Spleen (tissue), 11 donors: Measurements from ENCODE around the gene TACR1. TPM values are rescaled to one million over a fixed set of nuclear protein-coding genes. Genes with fewer than 3 reads are reported as not detected.

ENCODE experiments used
- DNase-seq: peaks from one replicate; pipeline ENCODE4 v3.0.0-alpha.2; 2020
- H3K27ac ChIP-seq, 8 donors: fragments of 200-600 bp; sonication (generic) in 7 of 8; 1 replicate in 4 of 8; 2 replicates in 4 of 8; pipeline versions ENCODE4 v1.5.0 to v1.8.0; 2016 to 2021; ENCODE audit warnings: inconsistent platforms in 4 of 8, mild to moderate bottlenecking in 4 of 8, moderate library complexity in 1 of 8
- H3K27me3 ChIP-seq, 7 donors: fragments of 200-600 bp; sonication (generic) in 6 of 7; replicated peaks in 1 of 7; 1 replicate in 4 of 7; 2 replicates in 3 of 7; pipeline versions ENCODE4 v1.5.0 to v1.8.0; 2016 to 2021; ENCODE audit warnings: inconsistent platforms in 3 of 7, mild to moderate bottlenecking in 1 of 7
- H3K36me3 ChIP-seq, 6 donors: fragments of 200-600 bp; sonication (generic) in 5 of 6; 1 replicate in 4 of 6; 2 replicates in 2 of 6; pipeline versions ENCODE4 v1.5.0 to v1.8.0; 2016 to 2021; ENCODE audit warnings: inconsistent platforms in 2 of 6
- H3K4me1 ChIP-seq, 6 donors: fragments of 200-600 bp; sonication (generic) in 5 of 6; 1 replicate in 3 of 6; 2 replicates in 3 of 6; pipeline versions ENCODE4 v1.5.0 to v1.8.0; 2016 to 2021; ENCODE audit warnings: inconsistent platforms in 3 of 6
- H3K4me3 ChIP-seq, 8 donors: fragments of 200-600 bp; sonication (generic) in 7 of 8; 1 replicate in 4 of 8; 2 replicates in 4 of 8; pipeline versions ENCODE4 v1.5.0 to v1.8.0; 2016 to 2021; ENCODE audit warnings: inconsistent platforms in 4 of 8, mild to moderate bottlenecking in 4 of 8, moderate library complexity in 2 of 8
- H3K9me3 ChIP-seq, 8 donors: fragments of 200-600 bp; sonication (generic) in 7 of 8; 1 replicate in 4 of 8; 2 replicates in 4 of 8; pipeline versions ENCODE4 v1.5.0 to v1.8.0; 2016 to 2021; ENCODE audit warnings: inconsistent platforms in 4 of 8
- CTCF ChIP-seq, 11 experiments: fragments of 200-600 bp in 7 of 11; fragments of 450-650 bp in 4 of 11; sonication (generic) in 4 of 11; IDR thresholded peaks in 8 of 11; conservative IDR thresholded peaks in 3 of 11; 1 replicate in 7 of 11; 2 replicates in 4 of 11; pipeline versions ENCODE4 v1.4.0 to v1.8.0; 2016 to 2021; ENCODE audit warnings: antibody characterized with exemption in 11 of 11, inconsistent platforms in 4 of 11, mild to moderate bottlenecking in 1 of 11
- POLR2A ChIP-seq, 3 donors: fragments of 450-650 bp; IDR thresholded peaks; one replicate each; pipeline ENCODE4 v1.5.1; 2017; ENCODE audit warnings: antibody characterized with exemption in 3 of 3, mild to moderate bottlenecking in 1 of 3
- POLR2AphosphoS5 ChIP-seq, 3 donors: sonication (generic); formaldehyde crosslinking; IDR thresholded peaks; one replicate each; pipeline ENCODE4 v1.5.1; 2017; ENCODE audit warnings: antibody characterized with exemption in 3 of 3
- WGBS, 5 donors: extraction: QIAGEN DNeasy Blood & Tissue Kit in 3 of 5; methylation state at CpG; one replicate each; pipeline versions ENCODE4 v1.1.5 to v1.1.7; 2013 to 2018; 5-methylcytosine and 5-hydroxymethylcytosine counted together
- intact Hi-C: fragments of 100-400 bp; cut with DNase I; formaldehyde crosslinking; loops from one replicate; pipeline ENCODE4 v1.15.0; 2023; ENCODE audit warnings: low total_unique reads
- polyA plus RNA-seq, 3 donors: library from polyadenylated mRNA; stranded (reverse); fragments of 200-250 nt; gene quantifications; one replicate each; pipeline ENCODE4 v1.2.1, GENCODE V29; 2013
- total RNA-seq, 7 donors: library from RNA; depleted of rRNA in 3 of 7; stranded (reverse); fragments of >200 nt in 3 of 7; fragmentation: NEBNext Ultra II Directional in 4 of 7; extraction: Animal tissue kit (Norgen Biotek cat#: 25700) in 4 of 7; gene quantifications; one replicate each; pipeline versions ENCODE4 v1.1.0 to v1.2.1, GENCODE V29; 2016 to 2021
- donor health status: healthy with polysubstance abuse.
- donor health status: DM: no; HTN: no; CAD: no; lungs with moderate emphysema.
- donor health status: DM: no; HTN: no; CAD: no.
- donor health status: Bipolar disorder and iron deficiency.
- donor health status: healthy.
- donor health status: DM: no; HTN: no; CAD: no.
- donor health status: DM: yes; HTN: yes; CAD: no.

Gene TACR1
- total and polyA plus RNA-seq, 10 donors, result 0.02 to 0.28 (median 0.13) TPM; not detected in 3

GRCh38 chr2:75133621-75134570 lies 65.4 kb downstream of the TACR1 start:
- H3K4me3 ChIP-seq, result no peak overlapping the region
- H3K9me3 ChIP-seq, result no peaks in the 10 kb centered on the region
- TF ChIP-seq POLR2AphosphoS5 (IDR thresholded peaks at IDR 0.05) (no peak), POLR2A (IDR thresholded peaks at IDR 0.05) (no peak), CTCF (IDR thresholded peaks at IDR 0.05 in 8 of 11, conservative IDR thresholded peaks at IDR 0.05 in 3 of 11) (no peak)
- intact Hi-C loops, result no loop called here
- H3K4me1 ChIP-seq, result peaks cover 0 to 4% (median 0%) of the 10 kb centered on the region in 6 donors
- no peaks in the 10 kb centered on the region for H3K36me3 ChIP-seq
- no peak overlapping the region for H3K27ac ChIP-seq
- H3K27me3 ChIP-seq, result no peaks in the 10 kb centered on the region
- WGBS, 5 donors, result 81 to 87% (median 84%) methylated on average over 9 of the region's 9 CpGs
- no peak for DNase-seq

GRCh38 chr2:75130171-75130570 lies 69.1 kb downstream of the TACR1 start:
- intact Hi-C loops, result no loop called here
- WGBS, 5 donors, result 14 to 24% (median 18%) methylated on average over 1 of the region's 1 CpG
- Histone ChIP-seq H3K4me1 (no peaks in the 10 kb centered on the region), H3K9me3 (peaks cover 0 to 8% (median 0%) of the 10 kb centered on the region in 8 donors), H3K4me3 (no peak overlapping the region), H3K36me3 (no peaks in the 10 kb centered on the region), H3K27ac (no peak overlapping the region), H3K27me3 (no peaks in the 10 kb centered on the region)
- DNase-seq, result no peak
- TF ChIP-seq POLR2AphosphoS5 (IDR thresholded peaks at IDR 0.05), result no peak
- peak in 3 of 11 experiments; percentile 22 to 29 (median 27) for TF ChIP-seq CTCF (IDR thresholded peaks at IDR 0.05 in 8 of 11, conservative IDR thresholded peaks at IDR 0.05 in 3 of 11)

GRCh38 chr2:75123876-75124275 lies 75.4 kb downstream of the TACR1 start:
- no peaks in the 10 kb centered on the region for H3K4me1 ChIP-seq
- H3K36me3 ChIP-seq, result no peaks in the 10 kb centered on the region
- H3K9me3 ChIP-seq, result peaks cover 0 to 8% (median 0%) of the 10 kb centered on the region in 8 donors
- no peak for TF ChIP-seq POLR2AphosphoS5 (IDR thresholded peaks at IDR 0.05)
- no peak for TF ChIP-seq POLR2A (IDR thresholded peaks at IDR 0.05)
- no peak for TF ChIP-seq CTCF (IDR thresholded peaks at IDR 0.05 in 8 of 11, conservative IDR thresholded peaks at IDR 0.05 in 3 of 11)
- H3K27me3 ChIP-seq, result no peaks in the 10 kb centered on the region
- WGBS, 5 donors, result 83 to 94% (median 91%) methylated on average over 6 of the region's 6 CpGs
- DNase-seq, result no peak
- no peak overlapping the region for H3K4me3 ChIP-seq
- intact Hi-C loops, result no loop called here
- H3K27ac ChIP-seq, result no peak overlapping the region

GRCh38 chr2:75113231-75113869 lies 86.0 kb downstream of the TACR1 start:
- DNase-seq, result no peak
- Histone ChIP-seq H3K27ac (no peak overlapping the region), H3K9me3 (no peaks in the 10 kb centered on the region), H3K27me3 (no peaks in the 10 kb centered on the region), H3K4me1 (no peaks in the 10 kb centered on the region), H3K4me3 (no peak overlapping the region), H3K36me3 (no peaks in the 10 kb centered on the region)
- TF ChIP-seq POLR2A (IDR thresholded peaks at IDR 0.05) (no peak), POLR2AphosphoS5 (IDR thresholded peaks at IDR 0.05) (no peak), CTCF (IDR thresholded peaks at IDR 0.05 in 8 of 11, conservative IDR thresholded peaks at IDR 0.05 in 3 of 11) (no peak)
- 73 to 82% (median 76%) methylated on average over 4 of the region's 4 CpGs for WGBS, 5 donors
- intact Hi-C loops, result no loop called here
